GM23338 (cell line): ENCODE data around the gene GNAI3.

Experiments used
- EZH2 ChIP-seq: fragments of 200-600 bp; sonication (generic); IDR thresholded peaks from one replicate; pipeline ENCODE4 v1.8.0; 2017; ENCODE audit warnings: antibody characterized with exemption, mild to moderate bottlenecking, low read depth; ENCODE audit not compliant: unreplicated experiment
- EZH2phosphoT487 ChIP-seq: fragments of 200-600 bp; sonication (generic); IDR thresholded peaks from one replicate; pipeline ENCODE4 v1.8.1; 2018; ENCODE audit warnings: antibody characterized with exemption; ENCODE audit not compliant: unreplicated experiment
- POLR2AphosphoS5 ChIP-seq: IDR thresholded peaks from 2 replicates; pipeline ENCODE4 v1.6.1; 2016; ENCODE audit warnings: antibody characterized with exemption, low read depth
- STAT1 ChIP-seq: IDR thresholded peaks from one replicate; pipeline ENCODE4 v1.6.1; 2016; ENCODE audit warnings: antibody characterized with exemption; ENCODE audit not compliant: unreplicated experiment
- TF ChIP-seq, protein P1 (sequence below), 2 experiments: fragments of 200-600 bp in 1 of 2; sonication (generic) in 1 of 2; conservative IDR thresholded peaks; 2 replicates each; pipeline versions ENCODE4 v1.5.1 to v1.6.1; 2016 to 2017; ENCODE audit warnings: antibody characterized with exemption in 2 of 2, low read depth in 2 of 2, mild to moderate bottlenecking in 2 of 2, moderate library complexity in 1 of 2
- TF ChIP-seq, protein P2 (sequence below): IDR thresholded peaks from one replicate; pipeline ENCODE4 v1.6.1; 2018; ENCODE audit warnings: antibody characterized with exemption; ENCODE audit not compliant: unreplicated experiment
- TF ChIP-seq, protein P3 (sequence below): IDR thresholded peaks from 2 replicates; pipeline ENCODE4 v1.6.1; 2016; ENCODE audit warnings: antibody characterized with exemption

DNA sequence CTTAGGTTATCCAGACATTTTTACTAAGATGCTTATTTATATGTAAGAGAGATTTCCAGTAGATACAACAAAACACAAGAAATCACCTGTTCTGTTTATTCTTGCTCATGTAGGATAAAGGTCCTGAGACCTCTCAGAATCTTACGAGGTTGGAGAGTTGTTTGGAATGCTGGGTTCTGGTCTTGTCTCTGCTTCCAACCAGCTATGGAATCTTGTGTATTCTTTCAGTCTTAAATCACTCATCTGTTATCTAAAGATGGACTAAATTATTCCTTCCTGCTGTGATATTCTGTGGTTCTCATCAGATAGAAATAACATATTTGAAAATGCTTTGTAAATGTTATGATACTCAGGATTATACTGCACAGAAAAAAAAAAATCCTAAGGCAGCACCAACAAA is 49.7 kb downstream of the GNAI3 start:
- TF ChIP-seq, protein P1, sequence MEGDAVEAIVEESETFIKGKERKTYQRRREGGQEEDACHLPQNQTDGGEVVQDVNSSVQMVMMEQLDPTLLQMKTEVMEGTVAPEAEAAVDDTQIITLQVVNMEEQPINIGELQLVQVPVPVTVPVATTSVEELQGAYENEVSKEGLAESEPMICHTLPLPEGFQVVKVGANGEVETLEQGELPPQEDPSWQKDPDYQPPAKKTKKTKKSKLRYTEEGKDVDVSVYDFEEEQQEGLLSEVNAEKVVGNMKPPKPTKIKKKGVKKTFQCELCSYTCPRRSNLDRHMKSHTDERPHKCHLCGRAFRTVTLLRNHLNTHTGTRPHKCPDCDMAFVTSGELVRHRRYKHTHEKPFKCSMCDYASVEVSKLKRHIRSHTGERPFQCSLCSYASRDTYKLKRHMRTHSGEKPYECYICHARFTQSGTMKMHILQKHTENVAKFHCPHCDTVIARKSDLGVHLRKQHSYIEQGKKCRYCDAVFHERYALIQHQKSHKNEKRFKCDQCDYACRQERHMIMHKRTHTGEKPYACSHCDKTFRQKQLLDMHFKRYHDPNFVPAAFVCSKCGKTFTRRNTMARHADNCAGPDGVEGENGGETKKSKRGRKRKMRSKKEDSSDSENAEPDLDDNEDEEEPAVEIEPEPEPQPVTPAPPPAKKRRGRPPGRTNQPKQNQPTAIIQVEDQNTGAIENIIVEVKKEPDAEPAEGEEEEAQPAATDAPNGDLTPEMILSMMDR (conservative IDR thresholded peaks at IDR 0.05; ENCODE audit: low read depth in 2 of 2), result no peak
- TF ChIP-seq EZH2 (no peak), STAT1 (no peak), POLR2AphosphoS5 (no peak), EZH2phosphoT487 (no peak)
- TF ChIP-seq, protein P2, sequence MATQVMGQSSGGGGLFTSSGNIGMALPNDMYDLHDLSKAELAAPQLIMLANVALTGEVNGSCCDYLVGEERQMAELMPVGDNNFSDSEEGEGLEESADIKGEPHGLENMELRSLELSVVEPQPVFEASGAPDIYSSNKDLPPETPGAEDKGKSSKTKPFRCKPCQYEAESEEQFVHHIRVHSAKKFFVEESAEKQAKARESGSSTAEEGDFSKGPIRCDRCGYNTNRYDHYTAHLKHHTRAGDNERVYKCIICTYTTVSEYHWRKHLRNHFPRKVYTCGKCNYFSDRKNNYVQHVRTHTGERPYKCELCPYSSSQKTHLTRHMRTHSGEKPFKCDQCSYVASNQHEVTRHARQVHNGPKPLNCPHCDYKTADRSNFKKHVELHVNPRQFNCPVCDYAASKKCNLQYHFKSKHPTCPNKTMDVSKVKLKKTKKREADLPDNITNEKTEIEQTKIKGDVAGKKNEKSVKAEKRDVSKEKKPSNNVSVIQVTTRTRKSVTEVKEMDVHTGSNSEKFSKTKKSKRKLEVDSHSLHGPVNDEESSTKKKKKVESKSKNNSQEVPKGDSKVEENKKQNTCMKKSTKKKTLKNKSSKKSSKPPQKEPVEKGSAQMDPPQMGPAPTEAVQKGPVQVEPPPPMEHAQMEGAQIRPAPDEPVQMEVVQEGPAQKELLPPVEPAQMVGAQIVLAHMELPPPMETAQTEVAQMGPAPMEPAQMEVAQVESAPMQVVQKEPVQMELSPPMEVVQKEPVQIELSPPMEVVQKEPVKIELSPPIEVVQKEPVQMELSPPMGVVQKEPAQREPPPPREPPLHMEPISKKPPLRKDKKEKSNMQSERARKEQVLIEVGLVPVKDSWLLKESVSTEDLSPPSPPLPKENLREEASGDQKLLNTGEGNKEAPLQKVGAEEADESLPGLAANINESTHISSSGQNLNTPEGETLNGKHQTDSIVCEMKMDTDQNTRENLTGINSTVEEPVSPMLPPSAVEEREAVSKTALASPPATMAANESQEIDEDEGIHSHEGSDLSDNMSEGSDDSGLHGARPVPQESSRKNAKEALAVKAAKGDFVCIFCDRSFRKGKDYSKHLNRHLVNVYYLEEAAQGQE, result no peak
- TF ChIP-seq, protein P3, sequence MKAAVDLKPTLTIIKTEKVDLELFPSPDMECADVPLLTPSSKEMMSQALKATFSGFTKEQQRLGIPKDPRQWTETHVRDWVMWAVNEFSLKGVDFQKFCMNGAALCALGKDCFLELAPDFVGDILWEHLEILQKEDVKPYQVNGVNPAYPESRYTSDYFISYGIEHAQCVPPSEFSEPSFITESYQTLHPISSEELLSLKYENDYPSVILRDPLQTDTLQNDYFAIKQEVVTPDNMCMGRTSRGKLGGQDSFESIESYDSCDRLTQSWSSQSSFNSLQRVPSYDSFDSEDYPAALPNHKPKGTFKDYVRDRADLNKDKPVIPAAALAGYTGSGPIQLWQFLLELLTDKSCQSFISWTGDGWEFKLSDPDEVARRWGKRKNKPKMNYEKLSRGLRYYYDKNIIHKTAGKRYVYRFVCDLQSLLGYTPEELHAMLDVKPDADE, result no peak
